ENCODE data around the gene NEUROD2.

Gene NEUROD2

DNA sequence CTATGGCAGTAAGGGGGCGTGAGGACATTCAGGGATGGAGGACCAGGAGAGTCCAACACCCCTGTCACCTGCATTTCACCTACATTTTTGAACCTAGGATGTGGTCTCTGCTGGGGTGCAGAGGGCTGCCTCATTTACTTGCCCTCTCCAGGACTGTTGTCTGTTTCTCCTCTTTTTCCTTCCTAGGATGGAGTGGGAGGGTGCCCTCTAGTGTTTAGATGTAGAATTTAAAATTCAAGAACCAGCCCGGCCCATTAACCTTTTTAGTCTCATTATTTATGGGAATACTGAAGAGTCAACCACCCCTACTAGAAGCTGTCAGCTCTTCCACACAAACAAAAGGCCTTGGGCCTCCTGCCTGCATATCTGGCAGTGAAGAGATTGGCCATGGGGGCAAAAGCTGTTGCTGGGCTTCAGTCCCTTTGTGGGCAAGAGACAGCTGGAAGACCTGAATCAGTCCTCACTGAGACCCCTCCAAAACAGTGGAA is 26.7 kb upstream of the NEUROD2 start:
- peak; percentile 36 for DNase-seq

- no peak for DNase-seq
Observed at GRCh38 chr17:39633570-39634183, 26.0 kb upstream of the NEUROD2 start.

GRCh38 chr17:39632153-39632941 is 24.6 kb upstream of the NEUROD2 start:
- DNase-seq: no peak

- no peak for DNase-seq
Observed at GRCh38 chr17:39631403-39631802, 23.7 kb upstream of the NEUROD2 start.

DNA sequence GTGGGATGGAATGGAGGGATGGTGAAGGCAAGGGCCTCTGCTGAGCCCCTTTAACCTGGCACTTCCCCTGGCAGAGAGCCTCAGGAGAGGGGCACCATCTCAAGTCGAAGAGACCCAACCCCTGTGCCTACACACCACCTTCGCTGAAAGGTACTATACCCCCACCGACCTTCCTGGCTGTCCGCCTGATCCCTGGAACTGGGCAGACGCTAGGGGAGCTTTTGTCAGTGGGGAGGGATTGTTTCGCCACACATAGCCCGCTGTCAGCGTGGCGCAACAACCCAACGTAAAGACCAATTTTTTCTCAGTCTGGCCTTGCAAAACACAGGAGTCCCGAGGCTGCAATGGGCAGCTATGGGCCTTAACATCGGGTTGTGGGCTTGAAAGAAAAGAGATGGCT is 22.2 kb upstream of the NEUROD2 start:
- DNase-seq: no peak

- DNase-seq: no peak
Observed at GRCh38 chr17:39629494-39629880, 21.8 kb upstream of the NEUROD2 start.

- DNase-seq: no peak
Observed at GRCh38 chr17:39628655-39629493, 21.2 kb upstream of the NEUROD2 start.

DNA sequence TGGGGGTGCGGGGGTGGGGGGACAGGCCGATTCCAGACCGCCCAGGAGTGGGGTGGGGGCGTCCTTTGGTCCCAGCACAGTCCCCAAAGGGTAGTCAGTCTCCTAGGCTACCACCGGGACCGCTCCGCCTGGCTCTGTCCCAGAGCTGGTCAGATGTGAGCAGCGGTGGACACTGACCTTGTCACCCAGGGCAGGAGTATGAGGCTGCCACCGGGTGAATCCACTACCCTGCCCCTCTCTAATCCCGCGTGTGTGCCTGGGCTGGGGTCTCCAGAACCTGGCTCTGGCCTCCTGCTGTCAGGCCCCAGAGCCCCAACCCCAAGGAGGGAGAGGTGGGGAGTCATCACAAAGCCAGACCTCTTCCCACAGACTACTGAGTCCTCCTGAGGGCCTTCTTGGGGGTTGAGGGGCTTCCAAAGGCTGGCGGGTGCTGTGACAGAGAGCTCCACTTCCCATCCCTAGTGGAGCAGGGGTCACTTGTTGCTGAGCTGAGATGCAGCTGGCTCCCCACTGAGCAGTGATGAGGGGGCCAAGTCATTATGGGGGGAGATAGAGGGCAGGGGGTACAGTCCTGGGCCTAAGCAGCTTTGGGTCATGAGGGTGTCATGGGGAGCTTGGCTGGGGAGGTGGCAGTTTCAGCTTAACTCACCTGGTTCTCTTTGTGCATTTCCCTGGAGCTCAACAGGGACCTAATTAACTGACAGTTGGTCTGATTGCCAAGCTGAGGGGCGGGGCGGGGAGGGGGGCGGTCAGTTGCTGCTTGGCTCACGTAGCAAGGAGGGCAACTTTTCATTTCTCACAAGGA is 20.2 kb upstream of the NEUROD2 start:
- DNase-seq: no peak

- DNase-seq: no peak
Observed at GRCh38 chr17:39627047-39627711, 19.5 kb upstream of the NEUROD2 start.

- no peak for DNase-seq
Observed at GRCh38 chr17:39626171-39627046, 18.7 kb upstream of the NEUROD2 start, which contains the start of gene PPP1R1B. PPP1R1B (plus strand) TSS chr17:39626952; CDS start chr17:39627393, 441 bp downstream.

- no peak for DNase-seq
Observed at GRCh38 chr17:39625198-39625785, 17.6 kb upstream of the NEUROD2 start.

DNA sequence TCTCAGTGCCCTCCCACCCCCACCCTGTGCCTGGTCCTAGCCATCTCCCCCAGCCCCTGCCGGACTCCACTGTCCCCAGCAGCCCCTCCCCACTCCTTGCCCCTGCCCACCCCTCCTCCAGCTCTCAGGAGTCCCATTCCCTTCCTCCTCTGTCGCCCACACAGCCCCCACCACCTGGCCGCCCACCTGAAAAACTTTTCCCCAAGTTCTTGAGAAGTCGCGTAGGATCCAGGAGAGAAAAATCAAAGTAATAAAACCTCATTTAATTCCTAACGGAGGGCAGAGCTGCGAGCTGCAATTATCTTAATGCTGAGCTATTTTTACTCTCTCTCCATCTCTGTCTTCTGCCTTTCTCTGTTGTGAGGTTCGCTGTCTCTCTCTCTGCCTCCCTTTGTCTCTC is 16.6 kb upstream of the NEUROD2 start:
- no peak for DNase-seq

GRCh38 chr17:39623356-39623950 is 15.7 kb upstream of the NEUROD2 start:
- DNase-seq: peak; percentile 71

DNA sequence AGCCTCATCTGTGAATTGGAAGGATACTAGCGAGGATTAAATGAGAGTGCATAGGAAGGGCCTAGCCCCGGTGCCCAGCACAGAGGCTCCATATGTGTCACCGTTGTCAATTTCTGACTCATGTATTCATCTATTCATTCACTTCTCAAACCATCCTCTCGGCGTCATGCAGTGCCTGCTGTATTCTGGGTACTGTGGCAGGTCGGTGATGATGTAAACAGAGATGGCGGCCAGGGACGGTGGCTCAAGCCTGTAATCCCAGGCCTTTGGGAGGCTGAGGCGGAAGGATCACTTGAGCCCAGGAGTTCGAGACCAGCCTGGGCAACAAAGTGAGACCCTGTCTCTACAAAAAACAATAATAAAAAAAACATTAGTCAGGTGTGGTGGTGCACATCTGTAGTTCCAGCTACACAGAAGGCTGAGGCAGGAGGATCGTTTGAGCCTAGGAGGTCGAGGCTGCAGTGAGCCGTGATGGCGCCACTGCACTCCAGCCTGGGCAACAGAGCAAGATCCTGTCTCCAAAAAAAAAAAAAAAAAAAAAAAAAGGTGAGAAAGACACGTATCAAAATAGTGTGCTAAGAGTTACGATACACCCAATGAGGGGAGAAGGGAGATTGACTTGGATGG is 14.8 kb upstream of the NEUROD2 start:
- no peak for DNase-seq

DNA sequence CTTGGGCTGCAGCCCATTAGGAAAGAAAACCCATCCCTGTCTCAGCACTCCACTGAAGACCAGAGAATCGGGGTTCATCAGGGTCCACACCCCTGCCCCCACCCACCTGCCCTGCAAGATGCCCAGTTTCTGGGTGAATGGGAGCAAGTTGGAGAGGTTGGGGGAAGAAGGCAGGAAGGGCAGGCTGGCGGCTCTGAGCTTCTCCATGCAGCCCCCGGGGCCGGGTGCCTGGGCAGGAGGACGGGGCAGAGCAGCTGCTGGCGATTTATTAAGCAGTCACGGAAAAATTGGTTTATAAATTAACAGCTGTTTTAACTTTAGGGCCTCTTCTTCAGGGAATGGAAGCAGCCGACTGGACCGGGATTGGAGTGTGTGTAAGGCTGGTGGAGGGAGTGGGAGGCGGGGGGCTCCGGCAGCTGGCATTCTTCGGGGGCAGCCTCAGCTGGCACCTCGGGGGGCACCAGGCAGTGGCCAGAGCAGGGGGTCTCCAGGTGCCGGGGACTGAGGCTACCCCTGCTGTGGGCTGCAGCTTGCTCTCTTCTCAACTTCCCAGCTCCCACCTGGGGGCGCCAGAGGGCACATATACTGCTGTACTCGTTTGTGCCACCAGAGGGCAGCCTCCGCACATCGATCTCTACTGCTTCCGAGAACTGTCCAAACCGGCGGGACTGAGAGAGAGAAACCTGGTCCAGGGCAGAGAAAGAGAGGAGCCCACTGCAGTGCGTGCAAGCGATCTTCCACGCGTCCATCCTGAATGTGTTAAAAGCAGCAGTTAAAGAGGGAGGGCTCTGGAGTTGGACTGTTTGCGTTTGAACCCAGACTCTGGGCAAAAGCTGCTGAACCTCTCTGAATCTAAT is 14.0 kb upstream of the NEUROD2 start:
- peak; percentile 81 for DNase-seq

DNA sequence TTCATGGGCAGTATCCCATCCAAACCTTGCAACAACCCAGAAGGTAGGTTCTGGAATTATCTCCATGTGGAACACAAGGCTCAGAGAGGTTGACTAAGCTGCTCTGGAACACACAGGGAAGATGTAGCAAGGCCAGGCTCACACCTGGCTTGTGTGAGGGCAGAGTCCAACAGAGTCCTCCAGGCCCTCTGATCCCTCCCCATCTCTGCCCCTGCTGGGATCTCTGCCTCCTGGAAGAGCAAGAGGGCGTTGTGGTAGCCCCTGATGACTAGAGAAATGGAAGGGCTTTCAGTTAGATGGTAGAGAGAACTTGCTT is 12.0 kb upstream of the NEUROD2 start:
- no peak for DNase-seq

- DNase-seq: no peak
Observed at GRCh38 chr17:39618956-39619785, 11.5 kb upstream of the NEUROD2 start.

All from central memory CD4-positive, alpha-beta T cell (primary cell).